GM21737 (cell line): Measurements from ENCODE around the gene MED25.

Experiments
- ATAC-seq: cut with Tn5 transposase; IDR thresholded peaks from one replicate; pipeline ENCODE4 v1.9.1; 2021; ENCODE audit warnings: mild to moderate bottlenecking, moderate library complexity; ENCODE audit not compliant: unreplicated experiment

The MED25 gene

GRCh38 chr19:49840736-49841249 lies 22.7 kb downstream of the MED25 start:
- no peak for ATAC-seq

GRCh38 chr19:49843265-49843664 lies 25.2 kb downstream of the MED25 start:
- ATAC-seq, result no peak

DNA sequence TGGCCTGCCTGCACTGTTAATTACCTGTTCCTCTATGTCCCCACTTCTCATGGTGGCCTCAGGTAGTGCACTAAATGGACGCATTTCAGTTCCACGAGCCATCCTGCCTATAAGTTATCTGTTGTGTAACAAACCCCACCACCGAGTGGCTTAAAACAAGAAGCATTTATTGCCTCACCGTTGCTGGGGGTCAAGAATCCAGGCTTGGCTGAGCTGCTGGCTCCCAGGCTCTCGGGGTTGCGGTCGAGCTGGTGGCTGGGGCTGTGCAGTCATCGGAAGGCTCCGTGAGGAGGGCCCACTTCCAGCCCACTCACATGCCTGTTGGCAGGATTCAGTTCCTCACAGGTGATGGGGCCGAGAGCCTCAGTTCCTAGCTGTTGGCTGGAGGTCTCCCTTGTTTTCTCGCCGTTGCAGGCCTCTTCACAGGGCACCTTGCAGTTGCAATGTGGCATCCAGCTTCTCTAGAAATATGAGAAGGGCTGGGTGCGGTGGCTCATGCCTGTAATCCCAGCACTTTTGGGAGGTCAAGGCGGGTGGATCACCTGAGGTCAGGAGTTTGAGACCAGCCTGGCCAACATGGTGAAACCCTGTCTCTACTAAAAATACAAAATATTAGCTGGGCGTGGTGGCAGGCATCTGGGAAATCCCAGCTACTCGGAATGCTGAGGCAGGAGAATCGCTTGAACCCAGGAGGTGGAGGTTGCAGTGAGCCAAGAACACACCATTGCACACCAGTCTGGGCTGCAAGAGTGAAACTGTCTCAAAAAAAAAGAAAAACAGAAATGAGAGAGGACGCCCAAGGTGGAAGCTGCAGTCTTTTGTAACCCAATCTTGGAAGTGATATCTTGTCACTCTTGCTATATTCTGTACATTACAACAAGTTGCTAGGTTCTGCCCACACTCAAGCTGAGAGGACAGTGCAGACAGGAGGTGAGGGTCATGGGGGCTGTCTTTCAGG lies 26.3 kb downstream of the MED25 start:
- no peak for ATAC-seq

- ATAC-seq, result no peak
Measured at GRCh38 chr19:49845414-49845813, 27.3 kb downstream of the MED25 start.

DNA sequence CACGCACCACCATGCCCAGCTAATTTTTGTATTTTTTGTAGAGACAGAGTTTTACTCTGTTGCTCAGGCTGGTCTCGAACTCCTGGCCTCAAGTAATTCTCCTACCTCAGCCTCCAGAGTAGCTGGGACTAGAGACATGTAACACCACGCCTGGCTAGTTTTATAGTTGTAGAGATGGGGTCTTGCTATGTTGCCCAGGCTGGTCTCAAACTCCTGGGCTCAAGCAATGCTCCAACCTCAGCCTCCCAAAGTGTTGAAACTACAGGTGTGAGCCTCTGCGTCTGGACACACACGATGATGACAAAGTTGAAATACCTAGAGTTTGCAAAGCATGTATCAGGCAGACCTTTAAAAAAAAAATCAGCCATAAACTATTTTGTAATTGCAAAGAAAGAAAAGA lies 28.3 kb downstream of the MED25 start:
- no peak for ATAC-seq

DNA sequence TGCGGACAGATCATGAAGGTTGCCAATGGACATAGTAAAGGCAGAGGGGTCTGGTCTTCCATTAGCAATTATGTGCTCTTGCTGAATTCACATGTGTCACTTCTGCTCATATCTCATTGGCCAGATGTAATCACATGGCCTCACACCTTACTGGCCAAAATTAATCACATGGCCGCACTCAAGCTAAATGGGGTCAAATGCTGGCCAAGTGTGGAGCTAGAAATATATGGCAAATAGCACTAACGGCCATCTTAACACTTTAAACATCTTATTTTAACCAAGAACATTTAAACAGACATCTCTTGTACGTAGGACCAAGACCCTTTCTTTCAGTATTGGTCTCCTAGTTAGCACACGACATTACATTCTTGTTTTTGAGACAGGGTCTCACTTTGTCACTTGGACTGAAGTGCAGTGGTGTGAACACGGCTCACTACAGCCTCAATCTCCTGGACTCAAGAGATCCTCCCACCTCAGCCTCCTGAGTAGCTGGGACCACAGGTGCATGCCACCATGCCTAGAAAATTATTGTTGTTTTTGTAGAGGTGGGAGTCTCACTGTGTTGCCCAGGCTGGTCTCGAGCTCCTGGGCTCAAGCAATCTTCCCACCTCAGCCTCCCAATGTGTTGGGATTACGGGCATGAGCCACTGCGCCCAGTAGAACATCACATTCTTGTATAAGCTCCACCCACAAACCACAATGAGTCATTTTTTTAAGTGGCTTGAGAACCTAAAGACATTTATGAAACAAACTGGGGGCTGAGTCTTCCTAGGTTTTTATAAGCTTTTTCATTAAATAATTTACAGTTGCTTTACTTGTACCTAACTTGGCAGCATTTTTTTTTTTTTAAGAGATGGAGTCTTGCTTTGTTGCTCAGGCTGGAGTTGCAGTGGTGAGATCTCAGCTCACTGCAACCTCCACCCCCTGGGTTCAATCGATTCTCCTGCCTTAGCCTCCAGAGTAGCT lies 29.9 kb downstream of the MED25 start:
- no peak for ATAC-seq

- ATAC-seq, result no peak
Measured at GRCh38 chr19:49848938-49849337, 30.8 kb downstream of the MED25 start.

DNA sequence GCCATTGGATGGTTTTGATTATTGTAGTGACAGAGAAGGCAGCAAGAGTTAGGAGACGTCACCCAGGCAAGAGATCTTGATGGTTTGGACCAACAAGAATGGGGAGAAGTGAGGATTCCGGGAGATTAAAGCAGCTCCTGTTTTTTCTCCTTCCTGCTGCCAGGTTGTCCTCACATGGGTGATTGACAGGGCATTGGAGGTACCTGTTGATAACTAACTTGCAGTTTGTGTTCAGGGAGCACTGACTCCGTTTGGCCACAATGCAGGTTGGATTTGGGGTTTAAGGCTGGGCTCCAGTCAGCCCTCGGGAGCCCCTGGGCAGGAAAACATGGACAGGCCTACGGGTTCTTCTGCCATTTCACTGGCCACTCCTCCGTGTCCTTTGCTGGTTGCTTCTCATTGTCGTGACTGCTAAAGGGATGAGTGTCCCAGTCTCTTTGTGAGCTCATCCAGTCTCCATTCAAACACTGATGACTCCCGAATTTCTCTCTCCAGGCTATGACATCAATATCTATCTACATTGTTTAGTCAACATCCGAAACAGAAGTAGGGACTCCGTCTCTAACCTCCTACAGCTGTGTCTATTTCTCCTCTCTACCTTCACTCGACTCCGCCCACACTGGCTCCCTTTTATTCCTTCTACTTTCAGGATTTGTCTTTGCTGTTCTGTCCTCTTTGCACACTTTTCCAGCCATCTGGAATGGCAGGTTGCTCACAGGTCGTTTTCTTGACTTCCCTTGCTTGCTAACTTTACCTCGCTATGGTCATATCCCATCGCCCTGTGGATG lies 31.5 kb downstream of the MED25 start:
- no peak for ATAC-seq

- no peak for ATAC-seq
Measured at GRCh38 chr19:49850221-49850486, 32.1 kb downstream of the MED25 start.

DNA sequence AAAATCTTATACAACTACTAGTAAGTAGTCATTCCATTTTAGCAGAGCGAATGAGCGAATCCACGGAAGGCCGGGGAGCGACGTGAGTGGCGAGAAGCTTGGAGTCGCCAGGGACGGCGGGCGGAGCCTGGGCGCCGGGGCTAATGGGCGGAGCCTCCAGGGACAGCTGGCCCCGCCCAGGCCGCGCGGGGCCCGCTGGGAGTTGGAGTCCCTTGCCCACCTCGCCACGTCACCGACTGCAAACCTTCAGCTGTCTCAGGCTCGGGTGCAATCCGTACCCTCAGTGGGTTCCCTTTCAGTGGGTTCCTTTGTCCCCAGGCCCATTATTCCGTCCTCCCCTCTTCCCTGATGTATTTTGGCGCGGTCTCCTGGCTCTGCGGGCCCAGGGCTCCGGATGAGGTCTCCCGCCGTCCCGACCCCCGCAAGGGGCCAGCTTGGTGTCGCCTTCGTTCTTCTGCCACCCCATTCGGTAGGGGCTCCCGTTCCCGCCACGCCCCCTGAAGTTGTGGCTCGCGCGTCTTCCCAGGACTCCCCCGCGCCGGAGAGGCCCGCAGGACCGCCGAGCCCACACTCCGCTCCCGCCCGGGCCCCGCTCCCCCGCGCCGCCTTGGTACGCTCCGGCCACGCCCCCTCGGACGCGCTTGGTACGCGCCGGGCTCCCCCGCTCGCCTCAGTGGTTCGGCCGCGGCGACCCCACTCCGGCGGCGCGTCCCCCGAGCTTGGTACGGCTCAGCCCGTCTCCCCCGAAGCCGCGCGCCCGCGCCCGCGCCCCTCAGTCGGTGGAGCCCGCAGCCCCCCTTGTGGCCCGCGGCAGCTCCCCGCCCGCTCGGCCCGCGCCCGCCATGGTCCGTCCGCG lies 32.6 kb downstream of the MED25 start, which contains the start of gene PTOV1:
PTOV1 (plus strand) TSS at position 673 of the 856 bp plus-strand sequence.
- peak; percentile 62 for ATAC-seq

GRCh38 chr19:49851456-49852259 lies 33.6 kb downstream of the MED25 start:
- ATAC-seq, result peak; percentile 5

GRCh38 chr19:49852631-49853126 lies 34.6 kb downstream of the MED25 start:
- ATAC-seq, result no peak

- ATAC-seq, result no peak
Measured at GRCh38 chr19:49853852-49854377, 35.8 kb downstream of the MED25 start.

DNA sequence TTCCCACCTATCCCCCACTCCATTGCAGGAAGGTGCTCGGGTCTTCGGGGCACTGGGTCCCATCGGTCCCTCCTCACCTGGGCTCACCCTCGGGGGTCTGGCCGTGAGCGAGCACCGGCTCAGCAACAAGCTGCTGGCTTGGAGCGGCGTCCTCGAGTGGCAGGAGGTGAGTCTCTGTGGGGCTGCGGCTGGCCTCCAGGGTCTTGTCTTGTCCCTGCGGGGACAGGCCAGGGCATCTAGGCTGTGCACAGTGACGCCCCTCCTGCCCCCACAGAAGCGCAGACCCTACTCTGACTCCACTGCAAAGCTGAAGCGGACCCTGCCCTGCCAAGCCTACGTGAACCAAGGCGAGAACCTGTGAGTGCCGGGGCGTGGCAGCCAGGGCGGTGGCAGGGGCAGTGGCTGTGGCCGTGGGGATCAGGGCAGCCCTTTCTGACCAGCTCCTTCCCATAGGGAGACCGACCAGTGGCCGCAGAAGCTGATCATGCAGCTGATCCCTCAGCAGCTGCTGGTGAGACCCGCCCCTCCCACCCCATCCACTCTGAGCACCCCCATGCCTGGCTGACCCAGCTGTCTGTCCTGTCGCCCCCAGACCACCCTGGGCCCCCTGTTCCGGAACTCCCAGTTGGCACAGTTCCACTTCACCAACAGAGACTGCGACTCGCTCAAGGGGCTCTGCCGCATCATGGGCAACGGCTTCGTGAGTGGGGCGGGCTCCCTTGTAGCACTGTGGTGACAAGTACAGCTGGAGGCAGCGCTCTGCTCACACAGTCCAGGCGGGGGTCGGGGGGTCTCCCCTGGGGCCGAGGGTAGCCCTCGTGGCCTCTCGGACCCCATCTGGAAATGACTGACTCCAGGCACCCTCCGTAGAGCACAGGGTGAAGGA lies 36.5 kb downstream of the MED25 start:
- no peak for ATAC-seq

GRCh38 chr19:49855277-49855675 lies 37.2 kb downstream of the MED25 start:
- ATAC-seq, result no peak

DNA sequence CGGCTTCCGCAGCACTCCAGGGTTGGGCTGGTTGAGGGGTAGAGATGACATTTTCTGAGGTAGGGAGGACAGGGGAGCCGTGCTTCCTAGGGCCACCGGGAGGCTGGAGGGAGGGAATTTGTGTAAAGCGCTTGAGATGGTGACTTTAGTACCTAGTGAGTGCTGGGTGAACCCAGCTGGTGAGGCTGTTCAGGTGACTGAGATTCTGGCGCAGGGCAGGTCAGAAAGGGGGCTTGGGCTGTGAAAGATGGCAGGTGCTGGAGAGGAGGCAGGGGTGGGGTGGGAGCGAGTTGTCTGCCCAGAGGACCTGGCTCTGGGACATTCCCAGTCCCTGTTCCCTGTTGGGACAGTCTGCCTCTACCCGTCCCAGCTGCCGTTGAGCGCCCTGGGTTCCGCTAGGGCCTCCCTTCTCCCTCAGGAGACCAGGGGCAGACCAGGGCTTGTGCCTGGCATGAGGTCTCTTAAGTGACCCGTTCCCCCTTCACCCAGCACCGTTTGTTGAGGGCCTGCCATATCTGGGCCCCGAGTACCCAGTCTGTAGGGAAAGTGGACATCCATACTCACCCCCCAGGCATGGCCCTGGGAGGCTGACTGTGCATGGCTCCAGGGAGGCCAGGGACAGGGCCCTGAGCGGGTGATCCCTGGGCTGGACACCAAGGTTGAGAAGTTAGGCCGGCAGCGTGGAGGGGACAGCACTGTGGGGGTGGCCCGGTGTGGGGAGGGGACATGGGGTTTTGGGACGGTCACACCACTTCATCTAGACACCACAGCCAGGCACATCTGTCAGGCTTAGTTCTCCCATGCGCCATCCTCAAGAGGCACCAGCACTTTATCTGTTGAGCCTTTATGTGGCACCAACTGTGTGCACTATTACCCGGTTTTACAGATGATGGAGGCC lies 37.8 kb downstream of the MED25 start:
- ATAC-seq, result no peak
